ENCODE results near the gene ZGLP1.

Gene ZGLP1

DNA sequence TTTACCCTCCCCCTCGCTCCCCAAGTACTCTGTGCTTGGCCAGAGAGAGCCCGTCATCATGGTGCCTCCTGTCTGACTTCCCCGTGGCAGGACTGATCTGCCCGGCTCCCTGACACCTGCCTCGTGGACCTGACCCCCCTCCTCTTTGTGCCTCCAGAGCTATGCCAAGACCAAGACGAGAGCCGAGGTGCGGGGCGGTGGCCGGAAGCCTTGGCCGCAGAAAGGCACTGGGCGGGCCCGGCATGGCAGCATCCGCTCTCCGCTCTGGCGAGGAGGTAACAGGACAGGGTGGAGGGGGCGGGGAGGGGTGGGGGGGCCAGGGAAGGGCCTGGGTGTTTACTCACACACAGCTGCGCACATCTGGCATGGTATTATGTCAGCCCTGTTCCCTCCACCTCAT is 53.1 kb downstream of the ZGLP1 start:
- Histone ChIP-seq H3K36me3 (peaks cover 10% of the 10 kb centered on the region), H3K27ac (no peak overlapping the region), H3K9me3 (no peaks in the 10 kb centered on the region), H3K4me1 (ENCODE audit: control insufficient read depth in 1 of 2, insufficient read depth in 1 of 2, low read depth in 1 of 2, low read length in 1 of 2) (peaks cover 9 to 14% of the 10 kb centered on the region in 2 experiments), H3K27me3 (no peaks in the 10 kb centered on the region), H3K4me3 (ENCODE audit: low read depth in 1 of 2, low read length in 1 of 2) (no peak overlapping the region)
- TF ChIP-seq, protein P1, sequence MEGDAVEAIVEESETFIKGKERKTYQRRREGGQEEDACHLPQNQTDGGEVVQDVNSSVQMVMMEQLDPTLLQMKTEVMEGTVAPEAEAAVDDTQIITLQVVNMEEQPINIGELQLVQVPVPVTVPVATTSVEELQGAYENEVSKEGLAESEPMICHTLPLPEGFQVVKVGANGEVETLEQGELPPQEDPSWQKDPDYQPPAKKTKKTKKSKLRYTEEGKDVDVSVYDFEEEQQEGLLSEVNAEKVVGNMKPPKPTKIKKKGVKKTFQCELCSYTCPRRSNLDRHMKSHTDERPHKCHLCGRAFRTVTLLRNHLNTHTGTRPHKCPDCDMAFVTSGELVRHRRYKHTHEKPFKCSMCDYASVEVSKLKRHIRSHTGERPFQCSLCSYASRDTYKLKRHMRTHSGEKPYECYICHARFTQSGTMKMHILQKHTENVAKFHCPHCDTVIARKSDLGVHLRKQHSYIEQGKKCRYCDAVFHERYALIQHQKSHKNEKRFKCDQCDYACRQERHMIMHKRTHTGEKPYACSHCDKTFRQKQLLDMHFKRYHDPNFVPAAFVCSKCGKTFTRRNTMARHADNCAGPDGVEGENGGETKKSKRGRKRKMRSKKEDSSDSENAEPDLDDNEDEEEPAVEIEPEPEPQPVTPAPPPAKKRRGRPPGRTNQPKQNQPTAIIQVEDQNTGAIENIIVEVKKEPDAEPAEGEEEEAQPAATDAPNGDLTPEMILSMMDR (IDR thresholded peaks at IDR 0.05) = no peak

DNA sequence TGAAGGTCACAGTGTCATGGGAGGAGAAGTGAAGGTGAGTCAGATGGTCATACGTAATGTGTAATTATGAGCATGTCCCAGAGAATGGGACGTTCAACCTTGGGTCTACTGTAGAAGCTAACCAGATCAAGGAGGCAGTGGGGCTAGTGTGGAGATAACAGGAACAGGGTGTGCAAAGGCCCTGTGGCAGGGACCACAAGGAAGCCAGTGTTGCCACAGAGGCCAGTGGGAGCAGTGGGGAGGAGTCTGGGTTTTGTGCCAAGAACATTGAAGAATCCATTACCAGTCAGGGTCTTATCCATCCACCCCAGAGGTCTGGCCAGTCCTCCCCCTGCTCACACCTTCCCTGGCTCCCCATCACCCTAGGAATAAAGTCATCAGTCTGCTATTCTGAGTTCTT is 54.3 kb downstream of the ZGLP1 start:
- TF ChIP-seq, protein P1 (IDR thresholded peaks at IDR 0.05) = no peak
- no peaks in the 10 kb centered on the region for H3K9me3 ChIP-seq
- no peaks in the 10 kb centered on the region for H3K27me3 ChIP-seq
- H3K4me3 ChIP-seq (ENCODE audit: low read depth in 1 of 2, low read length in 1 of 2) = no peak overlapping the region
- H3K36me3 ChIP-seq = peaks cover 10% of the 10 kb centered on the region
- no peak overlapping the region for H3K27ac ChIP-seq
- peaks cover 13 to 14% of the 10 kb centered on the region in 2 experiments for H3K4me1 ChIP-seq (ENCODE audit: control insufficient read depth in 1 of 2, insufficient read depth in 1 of 2, low read depth in 1 of 2, low read length in 1 of 2)

Data from neutrophil (primary cell).